OCI-LY7 (cell line): ENCODE data around the gene GRIP1. TPM values are rescaled to one million over a fixed set of nuclear protein-coding genes. Genes with fewer than 3 reads are reported as not detected.

Experiments
- BruUV-seq: library from RNA; stranded (reverse); fragments of 400-500 nt; replicated peaks from 2 replicates; lab custom pipeline; 2021; lab: Mats Ljungman, UMichigan
- CTCF ChIA-PET: fragments of 300-600 bp; sonication (Branson Sonifier 250); formaldehyde crosslinking; loops from one replicate; lab custom pipeline; 2022; ENCODE audit warnings: antibody characterized with exemption; ENCODE audit not compliant: unreplicated experiment; lab: Charles Lee
- POLR2A ChIA-PET: fragments of 300-600 bp; sonication (Branson Sonifier 250); formaldehyde crosslinking; loops from one replicate; lab custom pipeline; 2022; ENCODE audit warnings: antibody characterized with exemption; lab: Charles Lee
- DNase-seq: peaks from one replicate; pipeline ENCODE4 v3.0.0-alpha.2; 2015; ENCODE audit warnings: low spot score
- H2AFZ ChIP-seq: fragments of 200-600 bp; sonication (generic), shearing (Covaris generic); 2 replicates; pipeline ENCODE4 v1.6.1; 2014; ENCODE audit warnings: mild to moderate bottlenecking, antibody characterized with exemption, low read length, moderate library complexity
- H3K27ac ChIP-seq: fragments of 200-600 bp; sonication (generic); 2 replicates; pipeline ENCODE4 v1.5.1; 2014; ENCODE audit warnings: mixed run types, low read depth, mild to moderate bottlenecking, moderate library complexity, low read length, inconsistent platforms; ENCODE audit not compliant: poor library complexity, severe bottlenecking
- H3K36me3 ChIP-seq: fragments of 200-600 bp; sonication (generic); 2 replicates; pipeline ENCODE4 v1.6.1; 2014; ENCODE audit warnings: mild to moderate bottlenecking, antibody characterized with exemption, low read length, moderate library complexity, mixed read lengths; ENCODE audit not compliant: insufficient read depth
- H3K4me1 ChIP-seq: fragments of 200-600 bp; sonication (generic); 2 replicates; pipeline ENCODE4 v1.5.1; 2014; ENCODE audit warnings: mild to moderate bottlenecking, low read length; ENCODE audit not compliant: insufficient read depth, poor library complexity, severe bottlenecking
- H3K4me2 ChIP-seq: fragments of 200-600 bp; sonication (generic); 2 replicates; pipeline ENCODE4 v1.6.1; 2014; ENCODE audit warnings: mild to moderate bottlenecking, low read length
- H3K4me3 ChIP-seq: fragments of 200-600 bp; sonication (generic); 2 replicates; pipeline ENCODE4 v1.5.1; 2014; ENCODE audit warnings: mild to moderate bottlenecking, low read depth, low read length; ENCODE audit not compliant: poor library complexity, severe bottlenecking
- H3K79me2 ChIP-seq: fragments of 200-600 bp; sonication (generic); 2 replicates; pipeline ENCODE4 v1.6.1; 2016; ENCODE audit warnings: low read depth, mild to moderate bottlenecking, low read length, moderate library complexity, mixed read lengths; ENCODE audit not compliant: insufficient read depth
- H3K9me2 ChIP-seq: fragments of 200-600 bp; sonication (generic); 2 replicates; pipeline ENCODE4 v1.6.1; 2016; ENCODE audit warnings: mild to moderate bottlenecking, low read length, mixed read lengths; ENCODE audit not compliant: insufficient read depth
- H3K9me3 ChIP-seq: fragments of 200-600 bp; sonication (generic); 2 replicates; pipeline ENCODE4 v1.6.1; 2014; ENCODE audit warnings: mild to moderate bottlenecking, mixed run types, low read length, mixed read lengths
- H4K20me1 ChIP-seq: fragments of 200-600 bp; sonication (generic); 2 replicates; pipeline ENCODE4 v1.6.1; 2014; ENCODE audit warnings: mild to moderate bottlenecking, antibody characterized with exemption, low read length, moderate library complexity, mixed read lengths; ENCODE audit not compliant: insufficient read depth
- EZH2phosphoT487 ChIP-seq: fragments of 200-600 bp; sonication (generic); IDR thresholded peaks from 2 replicates; pipeline ENCODE4 v1.6.1; 2018; ENCODE audit warnings: low read depth, borderline replicate concordance, mild to moderate bottlenecking, mixed run types, antibody characterized with exemption, low read length, moderate library complexity, mixed read lengths
- intact Hi-C: fragments of 100-400 bp; cut with micrococcal nuclease; formaldehyde crosslinking; loops from one replicate; pipeline ENCODE4 v1.10.0; 2022; ENCODE audit not compliant: unreplicated experiment
- total RNA-seq, 2 experiments: library from RNA; depleted of rRNA in 1 of 2; stranded (reverse); fragments of >200 nt in 1 of 2; shearing (Covaris generic) in 1 of 2; gene quantifications; 2 replicates each; pipeline ENCODE4 v1.2.3, GENCODE V29; 2014 to 2022
- TF ChIP-seq, protein P1 (sequence below): fragments of 200-600 bp; sonication (generic); conservative IDR thresholded peaks from 2 replicates; pipeline ENCODE4 v1.5.1; 2014; ENCODE audit warnings: mild to moderate bottlenecking, antibody characterized with exemption, low read length, moderate library complexity, mixed read lengths

GRIP1 gene
- total RNA-seq, 2 experiments from 2014 or later: 4.1 to 7.6 TPM

DNA sequence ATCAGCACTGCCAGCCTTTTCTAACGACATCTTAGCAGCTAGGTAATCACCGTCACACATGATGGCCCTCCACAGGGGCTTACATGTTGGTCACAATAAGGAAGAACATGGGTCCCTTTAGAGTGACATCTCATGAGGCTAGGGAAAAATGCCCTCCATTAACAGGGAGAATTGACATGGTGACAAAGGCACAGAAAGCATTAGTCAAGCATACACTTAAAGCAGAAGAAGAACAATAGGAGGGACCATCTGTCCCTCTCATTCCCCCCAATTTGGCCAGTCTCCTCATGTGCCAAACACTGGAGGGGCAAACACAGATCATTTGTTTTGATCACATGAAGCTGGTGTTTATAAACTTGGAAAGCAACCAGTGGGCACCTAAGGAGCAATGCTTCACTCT, 78.0 kb downstream of the GRIP1 start:
- Histone ChIP-seq H3K27ac (peak overlapping the region; percentile 3), H3K9me2 (no peaks in the 10 kb centered on the region), H3K4me3 (no peak overlapping the region), H3K4me2 (peak overlapping the region; percentile 60), H3K4me1 (peaks cover 75% of the 10 kb centered on the region), H3K36me3 (no peaks in the 10 kb centered on the region), H3K9me3 (no peaks in the 10 kb centered on the region), H3K79me2 (no peaks in the 10 kb centered on the region), H4K20me1 (no peaks in the 10 kb centered on the region), H2AFZ (peak overlapping the region; percentile 88)
- ChIA-PET CTCF (no interaction called here), POLR2A (interaction anchor here (0.6 to 5.3 kb wide), 15 partner anchors 10 to 470 kb away, joined by 3 to 27 read pairs (median 5); no protein-coding TSS in a partner anchor)
- BruUV-seq: no TSS peak
- no peak for TF ChIP-seq EZH2phosphoT487
- TF ChIP-seq, protein P1, sequence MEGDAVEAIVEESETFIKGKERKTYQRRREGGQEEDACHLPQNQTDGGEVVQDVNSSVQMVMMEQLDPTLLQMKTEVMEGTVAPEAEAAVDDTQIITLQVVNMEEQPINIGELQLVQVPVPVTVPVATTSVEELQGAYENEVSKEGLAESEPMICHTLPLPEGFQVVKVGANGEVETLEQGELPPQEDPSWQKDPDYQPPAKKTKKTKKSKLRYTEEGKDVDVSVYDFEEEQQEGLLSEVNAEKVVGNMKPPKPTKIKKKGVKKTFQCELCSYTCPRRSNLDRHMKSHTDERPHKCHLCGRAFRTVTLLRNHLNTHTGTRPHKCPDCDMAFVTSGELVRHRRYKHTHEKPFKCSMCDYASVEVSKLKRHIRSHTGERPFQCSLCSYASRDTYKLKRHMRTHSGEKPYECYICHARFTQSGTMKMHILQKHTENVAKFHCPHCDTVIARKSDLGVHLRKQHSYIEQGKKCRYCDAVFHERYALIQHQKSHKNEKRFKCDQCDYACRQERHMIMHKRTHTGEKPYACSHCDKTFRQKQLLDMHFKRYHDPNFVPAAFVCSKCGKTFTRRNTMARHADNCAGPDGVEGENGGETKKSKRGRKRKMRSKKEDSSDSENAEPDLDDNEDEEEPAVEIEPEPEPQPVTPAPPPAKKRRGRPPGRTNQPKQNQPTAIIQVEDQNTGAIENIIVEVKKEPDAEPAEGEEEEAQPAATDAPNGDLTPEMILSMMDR: no peak
- intact Hi-C loops: loop anchor here (1.0 kb wide), 1 partner anchor 15 kb away; no protein-coding TSS in a partner anchor
- DNase-seq: no peak

DNA sequence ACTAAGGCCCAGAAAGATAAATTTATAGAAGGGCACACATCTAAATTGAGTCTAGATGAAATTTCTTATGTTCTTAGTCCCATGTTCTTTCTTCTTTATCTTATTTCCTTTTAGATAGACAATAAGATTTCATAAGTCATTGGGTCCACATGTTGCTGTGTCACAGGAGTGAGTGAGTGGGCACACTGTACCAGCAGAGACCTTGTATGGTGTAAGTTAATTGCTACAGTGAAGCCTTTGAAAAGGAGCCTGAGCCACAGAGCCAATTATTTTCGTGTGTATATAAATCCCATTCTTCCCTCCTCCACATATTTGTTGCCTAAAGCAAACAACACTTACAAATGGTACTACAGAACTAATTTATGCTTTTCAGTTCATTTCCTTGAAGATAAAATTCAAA, 79.1 kb downstream of the GRIP1 start:
- no peaks in the 10 kb centered on the region for H3K36me3 ChIP-seq
- H3K4me1 ChIP-seq: peaks cover 75% of the 10 kb centered on the region
- no peaks in the 10 kb centered on the region for H4K20me1 ChIP-seq
- intact Hi-C loops: loop anchor here (1.0 kb wide), 1 partner anchor 16 kb away; no protein-coding TSS in a partner anchor
- no peaks in the 10 kb centered on the region for H3K9me3 ChIP-seq
- BruUV-seq: no TSS peak
- H3K4me3 ChIP-seq: no peak overlapping the region
- no peaks in the 10 kb centered on the region for H3K79me2 ChIP-seq
- ChIA-PET POLR2A (interaction anchor here (0.7 to 5.3 kb wide), 13 partner anchors 9 to 431 kb away, joined by 3 to 27 read pairs (median 5); no protein-coding TSS in a partner anchor), CTCF (interaction anchor here (1.2 kb wide), 1 partner anchor 11 kb away, joined by 3 read pairs; no protein-coding TSS in a partner anchor)
- no peaks in the 10 kb centered on the region for H3K9me2 ChIP-seq
- peak overlapping the region; percentile 53 for H3K27ac ChIP-seq
- peak overlapping the region; percentile 88 for H2AFZ ChIP-seq
- DNase-seq: no peak
- H3K4me2 ChIP-seq: peak overlapping the region; percentile 60
- no peak for TF ChIP-seq EZH2phosphoT487
- TF ChIP-seq, protein P1: no peak

DNA sequence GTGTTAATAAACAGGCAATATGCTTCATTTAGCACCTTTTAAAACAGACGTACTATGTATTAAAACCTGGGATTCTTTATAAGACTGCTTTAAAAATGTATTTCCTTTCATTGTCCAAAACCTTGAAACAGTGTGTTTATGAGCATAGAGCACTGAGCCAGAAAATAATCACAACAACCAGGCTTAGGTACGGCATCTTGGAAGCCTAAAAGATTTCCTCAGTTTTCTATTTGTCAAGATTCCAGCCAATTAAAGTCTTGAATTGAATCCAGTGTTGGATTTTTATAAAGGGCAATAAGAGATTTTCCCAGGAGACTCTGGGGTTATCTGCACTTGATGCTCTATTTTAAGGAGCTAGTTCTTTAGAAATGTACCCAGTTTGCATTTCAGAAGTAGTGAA, 80.3 kb downstream of the GRIP1 start:
- Histone ChIP-seq H3K9me2 (no peaks in the 10 kb centered on the region), H3K4me2 (peak overlapping the region; percentile 60), H3K27ac (peak overlapping the region; percentile 53), H4K20me1 (no peaks in the 10 kb centered on the region), H3K4me3 (peak overlapping the region; percentile 2), H2AFZ (peak overlapping the region; percentile 88), H3K4me1 (peaks cover 69% of the 10 kb centered on the region), H3K36me3 (no peaks in the 10 kb centered on the region), H3K79me2 (no peaks in the 10 kb centered on the region), H3K9me3 (no peaks in the 10 kb centered on the region)
- no TSS peak for BruUV-seq
- no peak for DNase-seq
- ChIA-PET POLR2A (interaction anchor here (0.8 to 5.3 kb wide), 7 partner anchors 11 to 26 kb away, joined by 3 to 27 read pairs (median 5); no protein-coding TSS in a partner anchor), CTCF (interaction anchor here (1.5 kb wide), 2 partner anchors 21 to 25 kb away, joined by 3 to 5 read pairs; no protein-coding TSS in a partner anchor)
- intact Hi-C loops: no loop called here
- no peak for TF ChIP-seq EZH2phosphoT487
